Measurements from ENCODE around the gene APBA1.

Gene APBA1

GRCh38 chr9:69421908-69422801 is 250.0 kb downstream of the APBA1 start:
- peak; percentile 37; the same call in 2 of the 3 replicates for ATAC-seq (ENCODE audit: insufficient read depth, low read depth)
- no peaks in the 10 kb centered on the region for H3K36me3 ChIP-seq (ENCODE audit: insufficient read depth, low read length)

GRCh38 chr9:69420611-69421270 is 251.4 kb downstream of the APBA1 start:
- TF ChIP-seq EZH2 (IDR thresholded peaks at IDR 0.05; ENCODE audit: borderline replicate concordance, low read depth, low read length, severe bottlenecking) (no peak), CTCF (IDR thresholded peaks at IDR 0.05; ENCODE audit: borderline replicate concordance, extremely low read depth, low read length, poor library complexity, severe bottlenecking) (no peak)
- H3K9ac ChIP-seq (ENCODE audit: low read depth, low read length): no peak overlapping the region
- no peaks in the 10 kb centered on the region for H3K4me1 ChIP-seq (ENCODE audit: insufficient read depth, low read length)
- no peak overlapping the region for H3K4me3 ChIP-seq (ENCODE audit: low read depth in 1 of 2, low read length in 2 of 2)
- no peaks in the 10 kb centered on the region for H3K27me3 ChIP-seq (ENCODE audit: insufficient read depth, low read length, poor library complexity)
- no peaks in the 10 kb centered on the region for H3K36me3 ChIP-seq (ENCODE audit: insufficient read depth, low read length)
- no peak overlapping the region for H2AFZ ChIP-seq (ENCODE audit: low read depth, low read length)
- ATAC-seq (ENCODE audit: insufficient read depth, low read depth): no peak
- no peak overlapping the region for H3K4me2 ChIP-seq (ENCODE audit: insufficient read depth, low read length)
- no peaks in the 10 kb centered on the region for H3K79me2 ChIP-seq (ENCODE audit: insufficient read depth, low read length)
- H3K27ac ChIP-seq (ENCODE audit: low read length): no peak overlapping the region
- H4K20me1 ChIP-seq (ENCODE audit: insufficient read depth, low read length): no peaks in the 10 kb centered on the region
- no peak for DNase-seq
- H3K9me3 ChIP-seq (ENCODE audit: insufficient read depth, low read length, severe bottlenecking): no peaks in the 10 kb centered on the region

More at GRCh38 chr9:69421908-69422801, 250.0 kb downstream of the APBA1 start:
- TF ChIP-seq CTCF (IDR thresholded peaks at IDR 0.05; ENCODE audit: borderline replicate concordance, extremely low read depth, low read length, poor library complexity, severe bottlenecking) (peak; percentile 79), EZH2 (IDR thresholded peaks at IDR 0.05; ENCODE audit: borderline replicate concordance, low read depth, low read length, severe bottlenecking) (no peak)
- Histone ChIP-seq H3K9ac (ENCODE audit: low read depth, low read length) (no peak overlapping the region), H4K20me1 (ENCODE audit: insufficient read depth, low read length) (no peaks in the 10 kb centered on the region), H2AFZ (ENCODE audit: low read depth, low read length) (no peak overlapping the region), H3K79me2 (ENCODE audit: insufficient read depth, low read length) (no peaks in the 10 kb centered on the region), H3K4me1 (ENCODE audit: insufficient read depth, low read length) (no peaks in the 10 kb centered on the region), H3K27ac (ENCODE audit: low read length) (no peak overlapping the region), H3K27me3 (ENCODE audit: insufficient read depth, low read length, poor library complexity) (no peaks in the 10 kb centered on the region), H3K4me3 (ENCODE audit: low read depth in 1 of 2, low read length in 2 of 2) (no peak overlapping the region), H3K4me2 (ENCODE audit: insufficient read depth, low read length) (no peak overlapping the region), H3K9me3 (ENCODE audit: insufficient read depth, low read length, severe bottlenecking) (no peaks in the 10 kb centered on the region)
- DNase-seq: peak; percentile 38

- no peak overlapping the region for H2AFZ ChIP-seq (ENCODE audit: low read depth, low read length)
- no peak overlapping the region for H3K27ac ChIP-seq (ENCODE audit: low read length)
- DNase-seq (no peak), ATAC-seq (ENCODE audit: insufficient read depth, low read depth) (no peak)
- TF ChIP-seq EZH2 (IDR thresholded peaks at IDR 0.05; ENCODE audit: borderline replicate concordance, low read depth, low read length, severe bottlenecking) (no peak), CTCF (IDR thresholded peaks at IDR 0.05; ENCODE audit: borderline replicate concordance, extremely low read depth, low read length, poor library complexity, severe bottlenecking) (peak; percentile 32)
- no peaks in the 10 kb centered on the region for H3K27me3 ChIP-seq (ENCODE audit: insufficient read depth, low read length, poor library complexity)
- H4K20me1 ChIP-seq (ENCODE audit: insufficient read depth, low read length): no peaks in the 10 kb centered on the region
- no peaks in the 10 kb centered on the region for H3K4me1 ChIP-seq (ENCODE audit: insufficient read depth, low read length)
- H3K36me3 ChIP-seq (ENCODE audit: insufficient read depth, low read length): no peaks in the 10 kb centered on the region
- H3K4me3 ChIP-seq (ENCODE audit: low read depth in 1 of 2, low read length in 2 of 2): no peak overlapping the region
- H3K79me2 ChIP-seq (ENCODE audit: insufficient read depth, low read length): no peaks in the 10 kb centered on the region
- H3K9me3 ChIP-seq (ENCODE audit: insufficient read depth, low read length, severe bottlenecking): no peaks in the 10 kb centered on the region
- no peak overlapping the region for H3K4me2 ChIP-seq (ENCODE audit: insufficient read depth, low read length)
- H3K9ac ChIP-seq (ENCODE audit: low read depth, low read length): no peak overlapping the region
These were observed 259.4 kb downstream of the APBA1 start for GRCh38 chr9:69412741-69413150.
